Measurements from ENCODE around the gene DEDD2. TPM values are rescaled to one million over a fixed set of nuclear protein-coding genes. Genes with fewer than 3 reads are reported as not detected.

Gene DEDD2
- total and polyA plus RNA-seq, 2 donors (not counting 3 experiments of a cell fraction or from before 2014, with no cell fraction given), result 19.5 to 34.8 TPM

- H3K27ac ChIP-seq (ENCODE audit: insufficient read depth, low read depth, low read length), result peak within 1 kb of the TSS; percentile 54
- H3K9me1 ChIP-seq (replicated peaks; ENCODE audit: control insufficient read depth, extremely low read depth, insufficient read depth, low read length), result no peaks in the 10 kb centered on the region
- peak within 1 kb of the TSS; percentile 63 to 90 (median 83) for H3K4me3 ChIP-seq (replicated peaks in 1 of 3; ENCODE audit: insufficient read depth in 1 of 3, low read depth in 1 of 3, low read length in 3 of 3)
- BruUV-seq (replicated peaks), result TSS peak; percentile 53
- no peaks in the 10 kb centered on the region for H3K9me3 ChIP-seq (replicated peaks; ENCODE audit: control insufficient read depth, insufficient read depth, low read length)
- dilution Hi-C loops (cut with MboI; ENCODE audit: extremely low pct_ligation_motif_present, low sequenced_read_pairs), result no loop called here
- H3K4me2 ChIP-seq (ENCODE audit: insufficient read depth, low read length), result peak within 1 kb of the TSS; percentile 90
- peak; percentile 97 for FAIRE-seq
- no peaks in the 10 kb centered on the region for H3K27me3 ChIP-seq (ENCODE audit: control insufficient read depth in 2 of 2, insufficient read depth in 2 of 2, low read length in 2 of 2)
- peaks cover 50% of the 10 kb centered on the region for H3K79me2 ChIP-seq (ENCODE audit: control insufficient read depth, insufficient read depth, low read length)
- intact Hi-C loops (cut with micrococcal nuclease), result loop anchor here (1.0 kb wide), 1 partner anchor 22 kb away; the partner anchor contains the start of gene GSK3A
- ChIA-PET POLR2A (no interaction called here), CTCF (interaction anchor here (0.6 to 1.5 kb wide), 6 partner anchors 13 to 88 kb away, joined by 3 to 5 read pairs (median 4); partner anchors contain the start of genes GSK3A and POU2F2)
- peak; percentile 99 for DNase-seq (ENCODE audit: low read depth, low spot score)
- no peaks in the 10 kb centered on the region for H4K20me1 ChIP-seq (replicated peaks; ENCODE audit: control insufficient read depth, extremely low read depth, insufficient read depth, low read length)
- TF ChIP-seq EZH2 (IDR thresholded peaks at IDR 0.05; ENCODE audit: borderline replicate concordance, low read depth, low read length, severe bottlenecking), result no peak
- no peak for TF ChIP-seq FOS (IDR thresholded peaks at IDR 0.05; ENCODE audit: borderline replicate concordance, insufficient read depth, low read length)
- peak; percentile 85 for TF ChIP-seq POLR2AphosphoS5 (IDR thresholded peaks at IDR 0.05; ENCODE audit: insufficient read depth, low read depth, low read length)
- TF ChIP-seq POLR2A (IDR thresholded peaks at IDR 0.05; ENCODE audit: low read depth, low read length), result peak; percentile 74
- no peak for TF ChIP-seq CTCF (IDR thresholded peaks at IDR 0.05; ENCODE audit: extremely low read depth in 1 of 2, insufficient read depth in 1 of 2, low read depth in 1 of 2, low read length in 2 of 2)
- no peak for TF ChIP-seq JUN (IDR thresholded peaks at IDR 0.05; ENCODE audit: borderline replicate concordance, insufficient read depth, insufficient read length, low read depth)
- TF ChIP-seq MYC (IDR thresholded peaks at IDR 0.05; ENCODE audit: low read depth, low read length), result no peak
- TF ChIP-seq MAX (IDR thresholded peaks at IDR 0.05; ENCODE audit: insufficient read depth, insufficient read length), result peak; percentile 74
- TF ChIP-seq GATA2 (IDR thresholded peaks at IDR 0.05; ENCODE audit: insufficient read depth, insufficient read length, low read depth, low read length), result peak; percentile 46
- peak within 1 kb of the TSS; percentile 62 for H2AFZ ChIP-seq (ENCODE audit: low read depth, low read length)
- H3K9ac ChIP-seq (replicated peaks; ENCODE audit: extremely low read depth, insufficient read depth, low read length), result peak within 1 kb of the TSS; percentile 93
- H3K4me1 ChIP-seq (ENCODE audit: control insufficient read depth, extremely low read depth, insufficient read depth, low read length), result peaks cover 24% of the 10 kb centered on the region
- H3K36me3 ChIP-seq (ENCODE audit: control insufficient read depth in 2 of 2, extremely low read depth in 1 of 2, insufficient read depth in 2 of 2, low read length in 2 of 2), result peaks cover 10 to 14% of the 10 kb centered on the region in 2 experiments
These were observed 2.6 kb upstream of the DEDD2 start, which contains the start of gene ZNF526 for GRCh38 chr19:42219812-42220750. TSS of gene ZNF526 (plus strand) at chr19:42220312. CDS start at chr19:42224404, 4,092 bp downstream.

Data from endothelial cell of umbilical vein (primary cell).